Measurements from ENCODE around the gene CCSAP.

The CCSAP gene

GRCh38 chr1:229341774-229342655 is 832 bp downstream of the CCSAP start (continued):
- TF ChIP-seq ZNF280D (tag by site-specific recombination; IDR thresholded peaks at IDR 0.05): no peak
- no peak for TF ChIP-seq ZSCAN23 (tag by site-specific recombination; IDR thresholded peaks at IDR 0.05)
- TF ChIP-seq ZFHX2 (tag by site-specific recombination; conservative IDR thresholded peaks at IDR 0.05): no peak
- no peak for TF ChIP-seq ZFP37 (tag by site-specific recombination; IDR thresholded peaks at IDR 0.05)
- TF ChIP-seq ZNF23 (tag by site-specific recombination; IDR thresholded peaks at IDR 0.05; ENCODE audit: borderline replicate concordance): no peak
- TF ChIP-seq ZNF394 (tag by site-specific recombination; IDR thresholded peaks at IDR 0.05; ENCODE audit: borderline replicate concordance): no peak; the same call in 1 of the 2 replicates
- TF ChIP-seq TSHZ1 (tag by site-specific recombination; IDR thresholded peaks at IDR 0.05; ENCODE audit: borderline replicate concordance): no peak
- no peak for TF ChIP-seq ZNF2 (tag by site-specific recombination; IDR thresholded peaks at IDR 0.05)
- TF ChIP-seq PATZ1 (tag by site-specific recombination; IDR thresholded peaks at IDR 0.05): peak; percentile 35; the same call in 1 of the 2 replicates
- no peak for TF ChIP-seq ZNF645 (tag by site-specific recombination; IDR thresholded peaks at IDR 0.05)
- no peak for TF ChIP-seq ZNF791 (tag by site-specific recombination; IDR thresholded peaks at IDR 0.05)
- no peak for TF ChIP-seq ZSCAN4 (tag by site-specific recombination; IDR thresholded peaks at IDR 0.05)
- no peak for TF ChIP-seq ZNF155 (tag by site-specific recombination; IDR thresholded peaks at IDR 0.05)
- peak; percentile 91 for TF ChIP-seq ZEB2 (tag by site-specific recombination; IDR thresholded peaks at IDR 0.05)
- no peak for TF ChIP-seq ZNF792 (tag by site-specific recombination; IDR thresholded peaks at IDR 0.05)
- TF ChIP-seq ZBTB21 (tag by site-specific recombination; IDR thresholded peaks at IDR 0.05): no peak
- peak; percentile 75; the same call in 1 of the 2 replicates for TF ChIP-seq ZNF704 (tag by site-specific recombination; IDR thresholded peaks at IDR 0.05)
- TF ChIP-seq ZNF426 (tag by site-specific recombination; IDR thresholded peaks at IDR 0.05): no peak
- TF ChIP-seq ZXDB (tag by site-specific recombination; IDR thresholded peaks at IDR 0.05): peak; percentile 81
- no peak for TF ChIP-seq TRIM28 (IDR thresholded peaks at IDR 0.05; ENCODE audit: borderline replicate concordance, low read length)
- no peak for TF ChIP-seq ZNF366 (tag by site-specific recombination; conservative IDR thresholded peaks at IDR 0.05)
- TF ChIP-seq ZBTB17 (tag by site-specific recombination; IDR thresholded peaks at IDR 0.05): no peak
- TF ChIP-seq OSR2 (tag by site-specific recombination; IDR thresholded peaks at IDR 0.05): peak; percentile 96
- TF ChIP-seq ZNF670 (tag by site-specific recombination; IDR thresholded peaks at IDR 0.05; ENCODE audit: low read depth): no peak
- no peak for TF ChIP-seq ZBTB48 (tag by site-specific recombination; IDR thresholded peaks at IDR 0.05)
- no peak for TF ChIP-seq ZFP3 (tag by site-specific recombination; IDR thresholded peaks at IDR 0.05; ENCODE audit: low read depth)
- no peak for TF ChIP-seq MEIS1 (CRISPR knock-in tag; IDR thresholded peaks at IDR 0.05; ENCODE audit: borderline replicate concordance)
- no peak for TF ChIP-seq ZNF658 (tag by site-specific recombination; IDR thresholded peaks at IDR 0.05)
